ENCODE results near the gene MKLN1.

GRCh38 chr7:131300572-131301466 is 26.9 kb upstream of the MKLN1 start:
- no peak for TF ChIP-seq CTCF (IDR thresholded peaks at IDR 0.05)
- TF ChIP-seq POLR2A (IDR thresholded peaks at IDR 0.05): no peak
